ENCODE measurements around the gene BAMBI. TPM values are rescaled to one million over a fixed set of nuclear protein-coding genes. Genes with fewer than 3 reads are reported as not detected.
A peak's percentile ranks its signal among the peaks of the same experiment; 100 is the strongest.

The BAMBI gene
- polyA plus RNA-seq, 1 of the 3 experiments (the other 2 are of a cell fraction) = 2.8 TPM

GRCh38 chr10:28668363-28669226, 8.7 kb upstream of the BAMBI start:
- ChIA-PET POLR2A (no interaction called here), CTCF (interaction anchor here (0.8 to 8.8 kb wide), 5 partner anchors 9 to 636 kb away, joined by 3 to 133 read pairs (median 3); partner anchors contain the start of gene BAMBI)
- no peaks in the 10 kb centered on the region for H3K36me3 ChIP-seq (replicated peaks in 1 of 2; ENCODE audit: control insufficient read depth in 1 of 2, insufficient read depth in 2 of 2, low read length in 1 of 2)
- TF ChIP-seq NRF1 (IDR thresholded peaks at IDR 0.05; ENCODE audit: low read depth, low read length) (peak; percentile 40; the same call in 1 of the 2 replicates), SIN3A (IDR thresholded peaks at IDR 0.05; ENCODE audit: borderline replicate concordance, low read depth, low read length) (no peak), FOXM1 (IDR thresholded peaks at IDR 0.05; ENCODE audit: low read depth) (no peak), SMC3 (IDR thresholded peaks at IDR 0.05; ENCODE audit: low read depth, low read length) (no peak)
- H3K27ac ChIP-seq (ENCODE audit: low read depth in 2 of 2, low read length in 1 of 2) = 0 out of 4 replicates have a peak overlapping the region, but pooled peaks of 1 of the 2 experiments have one; percentile 2
- H2AFZ ChIP-seq (ENCODE audit: low read depth) = peak overlapping the region; percentile 90
- peak overlapping the region; percentile 51 to 67 for H3K4me3 ChIP-seq (ENCODE audit: low read depth in 2 of 2, low read length in 1 of 2)
- H3K4me2 ChIP-seq = peak overlapping the region; percentile 95
- DNase-seq = peak; percentile 88
- H3K9me2 ChIP-seq = no peaks in the 10 kb centered on the region
- H3K4me1 ChIP-seq (ENCODE audit: control insufficient read depth in 1 of 2, insufficient read depth in 2 of 2, low read depth in 1 of 2, low read length in 1 of 2) = no peaks in the 10 kb centered on the region; a peak in 1 of 4 replicates
- H3F3A ChIP-seq (replicated peaks; ENCODE audit: insufficient read depth) = no peaks in the 10 kb centered on the region
- H4K20me1 ChIP-seq (ENCODE audit: insufficient read depth) = no peaks in the 10 kb centered on the region
- H3K27me3 ChIP-seq (ENCODE audit: insufficient read depth) = peaks cover 14% of the 10 kb centered on the region; the same call in 1 of the 2 replicates
- no peaks in the 10 kb centered on the region for H3K79me2 ChIP-seq (ENCODE audit: insufficient read depth)
- 3% methylated on average over 35 of the region's 59 CpGs for WGBS (ENCODE audit: low lambda C conversion rate)
- H3K9me3 ChIP-seq = no peaks in the 10 kb centered on the region
- no peak overlapping the region; the same call in 1 of the 2 replicates for H3K9ac ChIP-seq

DNA sequence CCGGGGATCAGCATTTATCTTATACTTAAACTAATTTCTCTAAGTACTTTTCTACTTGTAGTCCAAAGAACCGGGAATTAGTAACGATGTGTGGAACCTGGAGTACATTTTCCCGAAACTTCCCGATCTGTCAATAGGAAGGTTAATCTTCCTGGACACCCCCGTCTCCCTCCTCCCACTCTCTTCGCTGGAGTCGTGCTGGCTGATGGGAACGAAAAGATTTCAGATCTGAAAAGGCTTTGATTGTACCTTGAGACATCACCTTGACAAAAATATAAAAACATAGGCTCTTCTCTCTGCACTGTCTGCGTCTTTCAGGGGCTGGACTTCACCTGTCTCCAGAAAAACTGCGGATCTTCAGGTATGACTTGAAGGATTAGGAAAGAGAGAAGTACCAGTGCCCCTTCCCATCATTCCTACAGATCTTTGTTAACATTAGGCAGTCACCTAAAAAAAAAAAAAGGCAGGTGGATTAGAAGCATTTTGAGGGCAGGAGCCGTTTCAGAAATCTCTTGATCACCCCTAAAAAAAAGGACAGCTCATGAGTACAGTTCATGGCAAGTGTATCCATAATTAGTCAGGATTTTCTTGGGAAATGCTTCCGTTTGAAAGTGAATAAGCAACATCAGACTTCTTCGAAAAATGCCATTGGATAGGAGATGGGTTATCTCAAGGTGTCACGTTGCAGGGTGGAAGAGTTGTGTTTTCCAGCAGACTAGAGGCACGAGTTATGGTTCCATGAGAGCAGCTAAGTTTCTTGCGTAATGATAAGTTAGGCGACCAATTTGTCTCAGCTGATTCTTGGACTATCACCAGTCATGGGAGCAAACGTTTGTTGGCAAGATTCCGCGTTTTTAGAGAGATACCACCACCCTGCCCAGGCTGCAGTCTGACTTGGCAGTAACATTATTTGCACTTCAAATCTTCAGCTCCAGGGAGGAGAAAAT, 7.8 kb upstream of the BAMBI start:
- TF ChIP-seq NRF1 (IDR thresholded peaks at IDR 0.05; ENCODE audit: low read depth, low read length) = no peak
- no peak for TF ChIP-seq GABPA (IDR thresholded peaks at IDR 0.05; ENCODE audit: low read depth)
- no peak for TF ChIP-seq CHD2 (IDR thresholded peaks at IDR 0.05; ENCODE audit: low read length, partially characterized antibody)
- TF ChIP-seq EZH2phosphoT487 (IDR thresholded peaks at IDR 0.05; ENCODE audit: borderline replicate concordance, low read depth) = no peak
- H4K20me1 ChIP-seq (ENCODE audit: insufficient read depth) = no peaks in the 10 kb centered on the region
- peaks cover 17% of the 10 kb centered on the region; the same call in 1 of the 2 replicates for H3K27me3 ChIP-seq (ENCODE audit: insufficient read depth)
- H3K4me2 ChIP-seq = peak overlapping the region; percentile 95
- no peaks in the 10 kb centered on the region; a peak in 1 of 4 replicates for H3K4me1 ChIP-seq (ENCODE audit: control insufficient read depth in 1 of 2, insufficient read depth in 2 of 2, low read depth in 1 of 2, low read length in 1 of 2)
- POLR2A ChIA-PET = no interaction called here
- no peak overlapping the region for H3K27ac ChIP-seq (ENCODE audit: low read depth in 2 of 2, low read length in 1 of 2)
- no peak for DNase-seq
- no peak overlapping the region for H3K9ac ChIP-seq
- no peaks in the 10 kb centered on the region for H3K9me2 ChIP-seq
- H3F3A ChIP-seq (replicated peaks; ENCODE audit: insufficient read depth) = no peaks in the 10 kb centered on the region
- peak overlapping the region; percentile 90; the same call in 1 of the 2 replicates for H2AFZ ChIP-seq (ENCODE audit: low read depth)
- no peaks in the 10 kb centered on the region for H3K9me3 ChIP-seq
- H3K36me3 ChIP-seq (replicated peaks in 1 of 2; ENCODE audit: control insufficient read depth in 1 of 2, insufficient read depth in 2 of 2, low read length in 1 of 2) = no peaks in the 10 kb centered on the region
- no peaks in the 10 kb centered on the region for H3K79me2 ChIP-seq (ENCODE audit: insufficient read depth)
- 68% methylated on average over 21 of the region's 21 CpGs for whole genome bisulfite sequencing (ENCODE audit: low lambda C conversion rate)
- CTCF ChIA-PET = interaction anchor here (0.7 to 8.8 kb wide), 7 partner anchors 10 to 635 kb away, joined by 3 to 133 read pairs (median 5); no protein-coding TSS in a partner anchor
- peak overlapping the region; percentile 51 to 67 for H3K4me3 ChIP-seq (ENCODE audit: low read depth in 2 of 2, low read length in 1 of 2)

Measured in SK-N-SH (cell line).